Tibial nerve (tissue), 4 donors: ENCODE measurements around the gene RAPGEF3.

Experiments
- CTCF ChIP-seq, 5 experiments: fragments of 200-600 bp in 3 of 5; fragments of 450-650 bp in 2 of 5; sonication (generic) in 3 of 5; IDR thresholded peaks; one replicate each; pipeline ENCODE4 v1.5.1; 2016 to 2019; ENCODE audit warnings: antibody characterized with exemption in 5 of 5, mild to moderate bottlenecking in 3 of 5, moderate library complexity in 2 of 5
- EP300 ChIP-seq, 2 donors: sonication (generic); formaldehyde crosslinking; IDR thresholded peaks; one replicate each; pipeline ENCODE4 v1.6.1; 2017; ENCODE audit warnings: antibody characterized with exemption in 2 of 2, mild to moderate bottlenecking in 1 of 2
- POLR2A ChIP-seq, 2 donors: fragments of 450-650 bp; IDR thresholded peaks; one replicate each; pipeline ENCODE4 v1.6.1; 2017; ENCODE audit warnings: antibody characterized with exemption in 2 of 2, mild to moderate bottlenecking in 2 of 2, moderate library complexity in 2 of 2

- no peak for TF ChIP-seq CTCF (IDR thresholded peaks at IDR 0.05)
- no peak for TF ChIP-seq POLR2A (IDR thresholded peaks at IDR 0.05)
- TF ChIP-seq EP300 (IDR thresholded peaks at IDR 0.05), result no peak
These were observed 8.0 kb upstream of the RAPGEF3 start for GRCh38 chr12:47766502-47767215.
